ENCODE results near the gene SH3GL2. TPM values are rescaled to one million over a fixed set of nuclear protein-coding genes. Genes with fewer than 3 reads are reported as not detected.

Gene SH3GL2
- total and polyA plus RNA-seq, 9 of the 15 experiments (the other 6 are each of a cell fraction or from before 2014, with no cell fraction given): not detected

DNA sequence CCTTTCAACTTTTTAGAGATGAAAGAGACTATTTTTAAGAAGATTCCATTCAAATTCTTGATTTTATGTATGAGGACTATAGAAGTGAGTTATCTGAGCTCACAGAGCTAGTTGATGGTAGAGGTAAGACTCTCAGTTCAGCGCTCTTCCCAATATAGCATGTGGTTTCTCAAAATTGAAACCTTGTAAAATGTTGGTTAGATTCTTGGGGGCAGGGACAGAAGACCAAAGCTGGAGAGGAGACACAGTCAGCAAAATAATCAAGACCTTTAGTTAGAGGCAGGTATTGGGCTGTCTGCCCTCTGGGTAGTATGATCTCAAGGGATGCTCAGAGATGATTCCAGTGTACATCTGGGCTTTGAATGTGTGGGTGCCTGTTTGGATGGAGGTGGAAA lies 246.4 kb downstream of the SH3GL2 start:
- Histone ChIP-seq H3K9me1 (ENCODE audit: control insufficient read depth, insufficient read depth, low read length) (no peaks in the 10 kb centered on the region), H3K9ac (ENCODE audit: insufficient read depth in 1 of 2, low read depth in 2 of 2, low read length in 2 of 2) (no peak overlapping the region), H2AFZ (ENCODE audit: low read depth, low read length) (no peak overlapping the region), H3K4me1 (replicated peaks in 1 of 2; ENCODE audit: control insufficient read depth in 2 of 2, insufficient read depth in 2 of 2, low read length in 2 of 2) (no peaks in the 10 kb centered on the region), H4K20me1 (replicated peaks; ENCODE audit: control insufficient read depth, insufficient read depth, low read length) (no peaks in the 10 kb centered on the region), H3K27me3 (ENCODE audit: control insufficient read depth in 2 of 2, insufficient read depth in 2 of 2, low read length in 2 of 2) (no peaks in the 10 kb centered on the region), H3K36me3 (ENCODE audit: control insufficient read depth, insufficient read depth, low read length) (no peaks in the 10 kb centered on the region), H3K4me3 (no peak overlapping the region), H3K27ac (ENCODE audit: extremely low read depth, low read depth, low read length) (no peak overlapping the region), H3K4me2 (ENCODE audit: insufficient read depth, low read length) (no peak overlapping the region), H3K79me2 (ENCODE audit: control insufficient read depth, insufficient read depth, low read length) (no peaks in the 10 kb centered on the region), H3K9me3 (replicated peaks; ENCODE audit: control insufficient read depth, insufficient read depth, low read depth, low read length) (no peaks in the 10 kb centered on the region)
- FAIRE-seq (no peak), DNase-seq (ENCODE audit: extremely low read depth in 1 of 4, low spot score in 3 of 4) (no peak), ATAC-seq (no peak)
- no peak for TF ChIP-seq SMARCB1 (IDR thresholded peaks at IDR 0.05; ENCODE audit: insufficient read length, low read depth)
- TF ChIP-seq ZNF507 (tag; conservative IDR thresholded peaks at IDR 0.05): no peak
- TF ChIP-seq, protein P1, sequence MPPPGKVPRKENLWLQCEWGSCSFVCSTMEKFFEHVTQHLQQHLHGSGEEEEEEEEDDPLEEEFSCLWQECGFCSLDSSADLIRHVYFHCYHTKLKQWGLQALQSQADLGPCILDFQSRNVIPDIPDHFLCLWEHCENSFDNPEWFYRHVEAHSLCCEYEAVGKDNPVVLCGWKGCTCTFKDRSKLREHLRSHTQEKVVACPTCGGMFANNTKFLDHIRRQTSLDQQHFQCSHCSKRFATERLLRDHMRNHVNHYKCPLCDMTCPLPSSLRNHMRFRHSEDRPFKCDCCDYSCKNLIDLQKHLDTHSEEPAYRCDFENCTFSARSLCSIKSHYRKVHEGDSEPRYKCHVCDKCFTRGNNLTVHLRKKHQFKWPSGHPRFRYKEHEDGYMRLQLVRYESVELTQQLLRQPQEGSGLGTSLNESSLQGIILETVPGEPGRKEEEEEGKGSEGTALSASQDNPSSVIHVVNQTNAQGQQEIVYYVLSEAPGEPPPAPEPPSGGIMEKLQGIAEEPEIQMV (tag; conservative IDR thresholded peaks at IDR 0.05; ENCODE audit: low read depth): no peak
- no peak for TF ChIP-seq MECOM (CRISPR knock-in tag; IDR thresholded peaks at IDR 0.05)
- TF ChIP-seq NCOA1 (IDR thresholded peaks at IDR 0.05; ENCODE audit: low read depth): no peak
- TF ChIP-seq JUNB (CRISPR knock-in tag; conservative IDR thresholded peaks at IDR 0.05): no peak
- TF ChIP-seq MAFG (tag; conservative IDR thresholded peaks at IDR 0.05): no peak
- no peak for TF ChIP-seq RFX1 (IDR thresholded peaks at IDR 0.05)
- CTCF ChIA-PET (ENCODE audit: low intra/inter-chr PET ratio): no interaction called here
- intact Hi-C loops (cut with micrococcal nuclease): no loop called here
- no TSS peak for BruUV-seq (replicated peaks)
- in situ Hi-C loops (cut with MboI): no loop called here
- POLR2A ChIA-PET: no interaction called here
- WGBS (ENCODE audit: insufficient coverage, low coverage, missing lambda C conversion rate): 0% methylated on average over 1 of the region's 1 CpG
